DMS153 treated with DMSO at 0.1 percent for 48 hours (cell line): ENCODE data around the gene TSPEAR.

Source experiments
- DNase-seq: peaks from one replicate; lab custom pipeline; 2025; ENCODE audit not compliant: unreplicated experiment; lab: John Stamatoyannopoulos, UW

TSPEAR gene

DNA sequence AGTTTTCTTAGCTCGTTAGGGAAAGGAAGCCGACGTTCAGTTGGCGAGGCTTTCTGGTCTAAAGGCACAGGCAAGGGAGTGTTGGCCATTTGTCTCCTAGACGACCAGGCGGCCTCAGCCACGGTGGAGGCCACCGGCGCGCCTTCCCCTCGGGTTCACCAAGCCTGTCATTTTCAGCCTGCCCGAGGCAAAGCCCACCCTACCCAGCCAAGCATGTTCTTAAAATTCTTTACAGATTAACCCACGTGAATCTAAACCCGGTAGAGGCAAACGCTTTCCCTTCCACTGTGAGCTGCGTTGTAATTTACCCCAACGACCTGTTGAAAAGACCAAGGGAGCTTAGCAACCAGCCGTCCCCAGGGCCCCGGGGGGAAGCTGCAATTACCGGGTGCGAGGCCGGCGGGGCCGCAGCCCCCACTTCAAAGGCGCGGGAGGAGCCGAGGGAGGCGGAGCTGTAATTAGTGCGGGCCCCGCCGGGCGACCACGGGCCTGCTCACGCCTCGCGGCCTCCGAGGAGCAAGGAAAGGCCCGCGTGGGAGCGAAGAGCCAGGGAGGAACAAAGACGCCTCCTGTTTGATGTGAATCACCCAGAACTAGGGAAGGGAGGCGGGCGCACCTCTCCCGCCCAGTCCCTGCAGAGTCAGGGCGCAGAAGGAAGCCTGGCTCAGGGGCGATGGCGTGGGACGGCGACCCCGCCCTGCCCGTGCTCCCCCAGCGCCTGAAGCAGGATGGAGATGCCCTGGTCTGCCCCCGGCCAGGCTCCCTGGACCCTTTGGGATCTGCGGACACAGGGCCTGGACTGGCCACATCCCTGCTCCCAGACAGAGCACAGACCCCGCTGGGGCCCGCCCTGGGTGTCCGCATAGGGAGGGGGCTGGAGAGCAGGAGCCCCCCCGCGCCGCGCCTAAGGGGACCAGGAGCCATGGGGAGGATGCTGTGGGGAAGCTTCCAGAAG, 12.1 kb upstream of the TSPEAR start:
- DNase-seq = peak; percentile 73

DNA sequence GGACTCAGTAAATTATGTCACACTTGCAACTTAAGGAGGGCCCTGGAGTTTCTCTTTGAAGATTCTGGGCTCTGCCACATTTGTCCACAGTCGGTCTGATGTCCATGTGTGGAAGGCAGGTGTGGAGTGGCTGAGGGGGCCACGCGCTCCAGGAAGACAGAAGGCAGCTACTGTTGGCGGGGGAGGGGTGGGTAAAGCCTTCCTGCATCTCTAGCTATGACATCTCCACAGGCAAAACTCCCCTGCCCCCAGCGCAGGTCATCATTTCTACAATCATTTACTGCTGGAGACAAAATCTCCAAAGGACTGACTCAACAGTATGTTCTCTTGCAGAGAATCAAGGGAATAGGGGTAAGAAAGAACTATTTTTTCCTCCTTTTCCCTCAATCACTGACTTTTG, 11.4 kb upstream of the TSPEAR start:
- peak; percentile 45 for DNase-seq

DNA sequence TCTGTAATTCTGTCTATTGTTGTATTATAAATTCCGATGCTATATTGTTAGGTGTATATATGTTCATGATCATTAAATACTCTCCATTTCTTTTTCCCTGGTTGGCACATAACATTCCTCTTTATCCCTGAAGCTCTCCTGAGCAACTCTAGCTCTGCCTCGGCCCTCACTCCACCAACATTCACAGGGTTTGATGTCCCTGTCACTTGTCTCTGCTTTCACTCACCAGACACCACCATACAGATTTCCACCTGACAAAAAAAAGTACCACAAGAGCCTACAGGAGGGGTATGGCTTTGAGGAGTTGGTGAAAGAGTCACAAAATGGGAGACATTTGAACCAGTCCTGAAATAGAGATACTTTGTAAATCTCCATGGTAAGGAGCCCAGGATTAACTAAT, 8.8 kb upstream of the TSPEAR start:
- DNase-seq = no peak

DNA sequence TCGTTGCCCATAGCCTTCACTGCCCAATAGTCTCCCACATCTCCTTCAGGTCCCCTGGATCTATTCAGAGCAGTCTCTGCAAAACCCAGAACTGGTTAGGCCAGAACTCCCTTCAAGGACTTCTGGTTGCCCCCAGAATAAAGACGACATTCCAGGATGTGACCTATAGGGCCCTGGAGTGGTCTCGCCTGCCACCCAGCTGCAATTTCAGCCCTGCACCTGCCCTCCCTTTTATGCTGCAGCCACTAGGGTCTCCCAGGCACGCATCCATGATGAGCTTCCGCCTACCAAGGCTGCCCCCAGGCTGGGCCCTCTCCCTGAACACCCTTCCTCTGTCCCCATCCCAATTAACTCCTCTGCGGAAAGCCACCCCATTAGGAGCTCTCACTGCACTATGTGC, 7.2 kb upstream of the TSPEAR start:
- no peak for DNase-seq

DNA sequence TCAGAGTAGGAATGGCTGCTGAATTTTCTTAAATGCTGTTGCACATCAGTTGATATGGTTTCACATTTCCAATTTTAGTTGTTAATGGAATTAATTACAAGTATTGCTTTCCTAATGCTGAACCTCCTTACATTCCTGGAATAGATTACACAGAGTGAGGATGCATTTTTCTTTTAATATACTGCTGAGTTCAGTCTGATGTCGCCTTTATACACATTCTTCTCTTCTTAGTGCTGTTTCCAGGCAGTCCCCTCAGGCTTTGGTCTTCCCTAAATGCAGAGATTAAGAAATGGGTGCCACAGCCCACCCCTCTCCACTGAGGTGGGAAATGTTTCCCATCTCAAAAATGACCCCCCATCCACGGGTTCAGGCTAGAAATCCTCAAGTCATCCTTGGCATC, 6.7 kb upstream of the TSPEAR start:
- no peak for DNase-seq

DNA sequence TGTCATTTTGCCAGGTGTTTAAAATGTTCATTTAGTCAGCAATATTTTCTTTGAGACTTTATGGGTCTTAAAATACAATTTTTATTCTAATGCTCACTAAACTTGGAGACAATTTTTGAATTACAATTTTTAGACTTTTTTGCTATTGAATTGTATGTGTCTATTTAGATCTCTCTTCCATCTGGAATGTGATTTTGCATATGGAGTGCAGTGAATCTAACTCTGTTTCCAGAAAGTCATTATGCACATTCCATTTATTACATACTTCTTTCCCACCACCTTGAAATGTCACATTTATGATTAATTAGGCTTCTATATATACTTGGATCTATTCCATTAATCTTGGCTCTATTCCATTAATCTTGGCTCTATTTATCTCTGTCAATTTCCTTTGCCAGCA, 5.6 kb upstream of the TSPEAR start:
- DNase-seq = no peak

DNA sequence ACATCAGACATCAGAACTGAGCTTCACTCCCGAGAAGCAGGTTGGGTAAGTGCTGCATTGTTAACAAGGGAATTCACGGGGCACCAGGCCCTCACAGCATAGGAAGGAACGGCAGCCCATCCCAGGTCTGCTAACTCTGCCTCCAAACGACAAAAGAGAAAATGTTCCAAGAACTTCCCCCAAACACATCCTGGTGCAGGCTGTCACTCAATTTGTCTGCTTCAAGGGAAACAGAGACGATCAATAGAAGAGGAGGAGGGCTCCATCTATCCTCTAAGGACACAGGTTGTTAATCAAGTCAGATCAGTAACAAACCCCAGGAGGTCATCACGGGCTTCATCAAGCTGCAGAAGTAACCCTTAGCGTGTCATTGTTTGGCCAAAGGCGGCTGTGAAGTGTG, 3.5 kb upstream of the TSPEAR start:
- DNase-seq = no peak

DNA sequence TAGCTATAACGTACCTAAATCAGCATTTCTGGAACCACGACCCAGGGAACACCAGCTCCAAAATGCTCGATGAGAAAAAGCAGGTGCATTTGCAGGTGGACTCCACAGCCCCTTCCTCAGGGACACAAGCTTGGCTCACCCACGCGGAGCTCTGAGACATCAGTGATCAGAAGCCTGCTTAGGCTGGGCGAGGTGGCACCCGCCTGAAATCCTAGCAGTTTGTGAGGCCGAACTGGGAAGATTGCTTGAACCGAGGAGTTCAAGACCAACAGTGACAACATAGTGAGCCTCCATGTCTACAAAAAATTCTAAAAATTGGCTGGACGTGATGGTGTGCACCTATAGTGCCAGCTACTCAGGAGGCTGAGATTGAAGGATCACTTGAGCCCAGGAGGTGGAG, 2.5 kb upstream of the TSPEAR start:
- no peak for DNase-seq

DNA sequence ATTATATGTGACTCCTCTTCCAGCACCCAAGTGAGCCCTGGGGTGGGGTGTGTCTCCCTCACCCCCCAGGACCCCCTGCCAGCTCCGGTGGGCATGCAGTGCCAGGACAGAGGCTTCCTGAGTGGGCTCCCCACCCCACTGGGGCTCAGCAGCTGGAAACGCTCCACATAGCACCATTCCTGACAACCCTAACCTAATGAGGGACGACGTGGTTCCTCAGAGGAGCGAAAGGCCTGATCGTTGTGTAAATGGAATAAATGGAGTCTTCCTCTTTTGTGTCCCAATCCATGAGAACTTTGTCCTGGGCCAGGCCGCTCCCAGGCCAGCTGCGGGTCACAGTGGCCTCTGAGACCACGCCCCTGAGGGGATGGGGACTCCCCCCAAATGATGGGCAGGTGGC, 1.8 kb upstream of the TSPEAR start:
- no peak for DNase-seq

DNA sequence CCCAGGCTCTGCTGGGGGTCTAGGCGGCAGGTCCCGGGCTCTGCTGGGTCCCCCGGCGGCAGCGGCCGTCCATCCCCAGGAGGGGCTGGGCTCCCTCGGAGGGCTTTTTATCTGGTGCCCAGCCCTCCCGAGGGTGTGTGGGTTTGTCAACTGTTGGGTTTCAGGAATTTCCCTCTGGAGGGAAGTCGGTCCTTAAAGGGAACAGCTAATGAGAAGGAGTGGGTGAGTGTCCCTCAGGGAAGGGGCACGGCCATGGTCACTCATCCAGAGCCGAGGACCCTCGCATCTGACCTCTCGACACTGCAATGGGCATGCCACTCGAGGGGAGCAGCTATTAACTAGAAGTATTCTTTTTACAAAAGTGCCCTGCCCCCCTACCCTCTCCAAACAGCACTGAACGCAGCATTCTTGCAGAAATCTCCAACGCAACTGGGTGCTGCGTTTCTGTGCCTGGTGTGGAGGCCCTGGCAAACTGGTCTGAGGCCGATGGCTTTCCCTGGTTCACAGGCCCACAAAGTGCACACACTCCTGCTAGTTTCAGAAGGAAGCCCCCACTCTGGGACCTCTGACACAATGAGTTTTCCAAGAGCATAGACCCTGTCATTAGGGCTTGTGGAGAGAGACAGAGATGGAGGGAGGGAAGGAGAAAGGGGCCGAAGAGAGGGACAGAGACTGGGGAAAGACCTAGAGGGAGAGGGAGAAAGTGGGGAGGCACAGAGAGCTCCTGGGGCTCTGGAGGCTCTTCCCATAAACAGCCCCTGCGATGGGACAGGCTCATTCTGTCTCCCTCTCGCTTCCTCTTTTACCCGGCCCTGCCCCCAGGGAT, 1.0 kb upstream of the TSPEAR start:
- no peak for DNase-seq

DNA sequence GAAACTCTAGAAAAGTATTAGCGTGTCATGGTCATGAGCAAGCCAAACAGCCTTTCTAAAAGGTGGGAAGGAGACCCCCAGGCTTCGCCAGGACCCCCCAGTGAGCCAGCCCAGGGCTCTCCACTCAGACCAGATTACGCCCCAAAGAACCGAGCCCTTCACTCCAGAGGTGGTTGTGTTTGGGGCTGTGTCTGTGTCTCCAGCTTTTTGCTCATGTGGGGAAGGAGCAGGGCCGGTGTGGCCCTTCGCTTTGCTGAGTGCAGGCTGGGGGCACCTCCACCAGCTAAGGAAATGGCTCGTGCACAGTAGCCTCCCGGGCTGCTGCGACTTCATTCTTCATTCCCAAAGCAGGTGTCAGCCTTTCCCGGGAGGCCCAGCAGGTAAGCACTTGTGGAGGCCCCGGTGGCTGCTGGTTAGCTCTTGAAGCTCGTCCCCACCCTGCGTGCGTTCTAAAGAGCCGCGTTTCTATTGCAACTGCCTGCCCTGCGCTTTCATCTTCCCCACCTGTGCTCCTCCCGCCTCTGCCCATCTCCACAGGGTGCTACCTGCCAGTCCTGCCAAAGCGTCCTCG, 531 bp downstream of the TSPEAR start:
- peak; percentile 88 for DNase-seq

DNA sequence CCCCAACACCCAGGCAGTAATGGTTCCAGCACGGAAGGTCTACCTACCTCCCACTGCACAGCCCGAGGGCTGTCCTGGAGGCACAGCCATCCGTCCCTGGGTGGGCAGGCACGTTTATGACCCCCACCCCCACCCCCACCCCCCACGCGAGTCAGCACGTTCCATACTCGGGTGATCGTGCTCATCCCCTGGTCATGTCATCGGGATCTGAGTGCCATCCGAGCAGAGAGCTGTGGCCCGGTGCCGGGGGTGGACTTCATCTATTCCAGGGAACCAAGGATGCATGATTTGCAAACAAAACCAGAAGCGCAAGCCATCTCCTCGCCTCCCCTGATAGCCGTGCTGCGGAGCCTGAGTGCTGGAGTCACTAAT, 1.1 kb downstream of the TSPEAR start:
- no peak for DNase-seq

DNA sequence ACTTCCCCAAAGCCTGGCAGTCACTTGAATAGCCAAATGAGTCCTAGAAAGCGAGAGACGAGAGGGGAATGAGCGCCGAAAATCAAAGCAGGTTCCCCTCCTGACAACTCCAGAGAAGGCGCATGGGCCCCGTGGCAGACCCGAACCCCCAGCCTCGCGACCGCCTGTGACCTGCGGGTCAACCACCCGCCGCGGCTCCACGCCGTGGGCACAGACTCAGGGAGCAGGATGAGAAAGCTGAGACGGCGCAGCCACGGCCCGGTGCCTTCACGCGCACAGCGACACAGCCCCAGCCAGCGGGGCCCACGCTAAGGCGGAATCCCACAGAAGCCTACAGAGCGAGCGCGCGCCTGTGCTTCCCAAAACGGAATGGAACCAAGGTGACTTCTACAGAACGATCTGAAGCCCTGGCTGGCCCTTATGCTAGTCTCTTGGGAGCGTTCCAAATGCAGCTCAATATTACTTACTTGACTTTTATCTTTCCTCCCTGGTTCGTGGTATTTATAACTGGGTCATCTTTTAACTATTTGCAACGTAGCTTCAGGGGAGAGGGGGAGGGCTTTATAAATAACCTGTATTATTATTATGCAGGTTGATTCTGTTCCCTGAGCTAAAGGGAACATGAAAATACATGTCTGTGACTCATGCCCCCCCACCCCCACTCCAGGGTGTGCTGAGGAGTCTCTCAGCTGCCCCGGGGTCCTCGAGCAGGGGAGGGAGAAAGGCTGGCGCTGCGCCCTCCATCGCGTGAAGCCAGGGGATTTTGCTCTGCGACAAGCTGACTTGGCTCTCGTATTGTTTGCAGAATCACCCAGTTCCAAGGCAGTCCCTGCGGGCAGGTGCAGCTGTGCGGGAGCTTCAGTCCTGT, 1.7 kb downstream of the TSPEAR start:
- peak; percentile 29 for DNase-seq

DNA sequence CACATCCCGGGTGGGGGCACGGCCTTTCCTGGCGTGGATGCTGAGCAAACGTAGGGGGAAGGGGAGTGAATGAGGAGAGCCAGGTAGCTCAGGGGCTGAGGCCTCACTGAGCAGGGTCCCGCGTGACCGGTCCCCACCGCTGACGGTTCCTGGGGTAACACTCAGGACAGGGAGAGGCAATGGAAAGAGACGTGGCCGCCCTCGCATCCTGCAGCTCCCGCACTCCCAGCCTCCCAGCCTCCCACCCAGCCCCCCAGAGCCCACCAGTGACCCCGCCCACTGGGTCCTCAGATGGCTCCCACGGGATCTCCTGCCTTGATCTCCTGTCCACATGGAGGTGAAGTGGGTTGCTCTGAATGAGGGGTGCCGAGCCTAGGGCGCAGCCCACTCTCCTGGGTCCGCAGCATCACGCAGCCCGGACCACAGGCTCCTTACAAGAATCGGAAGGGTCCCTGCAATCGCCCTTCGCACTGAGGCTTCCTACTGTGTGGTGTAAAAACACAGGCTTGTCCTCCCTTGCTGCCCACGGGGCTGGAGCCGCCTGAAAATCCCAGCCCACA, 2.4 kb downstream of the TSPEAR start:
- no peak for DNase-seq

DNA sequence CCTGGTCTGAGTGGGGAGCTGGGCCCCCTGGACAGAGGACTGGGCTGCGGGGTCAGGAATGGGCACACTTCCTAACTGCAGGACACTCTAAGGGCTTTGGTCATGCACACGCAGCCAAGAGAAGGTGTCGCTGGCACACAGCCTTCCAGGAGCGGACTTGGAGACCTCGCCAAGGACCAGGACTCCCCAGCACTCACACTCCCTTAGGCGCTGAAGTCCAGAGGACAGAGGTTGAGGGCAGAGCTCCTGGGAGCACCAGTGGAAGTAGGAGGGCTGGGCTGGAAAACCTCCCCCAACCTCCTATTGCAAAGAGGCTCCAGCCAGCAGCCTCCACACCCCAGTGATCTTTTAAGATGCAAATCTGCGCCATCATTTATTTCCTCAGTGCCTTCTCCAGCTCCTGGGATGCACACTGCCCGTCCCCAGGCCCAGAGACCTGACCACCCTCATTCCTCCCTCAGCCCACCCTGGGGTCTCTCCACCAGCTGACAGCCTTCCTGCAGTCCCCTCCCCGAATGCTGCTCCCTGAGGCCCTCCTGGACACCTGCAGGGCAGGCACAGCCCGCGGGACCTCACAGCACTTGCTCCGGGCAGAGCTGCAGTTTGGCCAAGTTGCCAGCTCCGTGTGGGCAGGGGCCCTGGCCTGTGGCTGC, 3.0 kb downstream of the TSPEAR start:
- no peak for DNase-seq

DNA sequence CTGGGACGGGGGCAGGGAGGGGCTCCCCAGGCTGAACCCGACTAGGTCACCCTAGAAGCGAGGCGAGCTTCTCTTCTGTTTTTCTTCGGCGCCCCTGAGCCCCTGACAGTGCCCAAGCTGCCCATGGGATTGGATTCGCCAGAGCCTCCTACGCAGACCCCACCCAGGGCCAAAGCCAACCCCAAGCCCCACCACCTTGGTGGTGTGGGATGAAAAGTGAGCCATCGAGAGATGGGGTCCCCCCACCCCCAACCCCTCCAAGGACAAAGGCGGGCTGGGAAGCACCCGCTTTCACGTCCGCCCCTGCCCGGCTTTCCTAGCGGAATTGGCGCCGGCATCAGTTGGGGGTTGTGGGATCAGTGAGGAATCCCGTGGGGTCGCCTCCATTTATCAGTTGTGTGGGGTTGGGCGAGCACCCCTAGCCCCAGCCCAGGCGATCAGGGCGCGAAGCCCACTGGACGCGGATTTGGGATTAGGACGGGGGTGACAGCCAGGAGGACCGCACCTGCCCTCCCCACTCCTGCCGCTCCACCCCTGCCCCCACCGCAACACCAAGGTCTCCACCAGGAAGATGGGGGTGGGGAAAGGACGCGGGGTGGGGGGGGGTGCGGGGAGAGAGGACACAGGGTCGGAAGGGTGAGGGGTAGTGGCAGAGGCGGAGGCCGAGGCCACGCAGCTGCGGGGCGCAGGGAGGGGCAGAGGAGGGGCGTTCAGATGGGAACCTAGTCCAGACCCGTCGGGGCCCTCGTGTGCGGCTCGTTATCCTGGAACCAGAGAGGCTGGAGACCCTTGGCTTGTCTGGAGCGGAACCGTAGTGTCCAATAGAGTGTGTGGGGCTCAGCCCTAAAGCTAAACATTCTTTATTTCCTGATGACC, 4.4 kb downstream of the TSPEAR start:
- DNase-seq = no peak

DNA sequence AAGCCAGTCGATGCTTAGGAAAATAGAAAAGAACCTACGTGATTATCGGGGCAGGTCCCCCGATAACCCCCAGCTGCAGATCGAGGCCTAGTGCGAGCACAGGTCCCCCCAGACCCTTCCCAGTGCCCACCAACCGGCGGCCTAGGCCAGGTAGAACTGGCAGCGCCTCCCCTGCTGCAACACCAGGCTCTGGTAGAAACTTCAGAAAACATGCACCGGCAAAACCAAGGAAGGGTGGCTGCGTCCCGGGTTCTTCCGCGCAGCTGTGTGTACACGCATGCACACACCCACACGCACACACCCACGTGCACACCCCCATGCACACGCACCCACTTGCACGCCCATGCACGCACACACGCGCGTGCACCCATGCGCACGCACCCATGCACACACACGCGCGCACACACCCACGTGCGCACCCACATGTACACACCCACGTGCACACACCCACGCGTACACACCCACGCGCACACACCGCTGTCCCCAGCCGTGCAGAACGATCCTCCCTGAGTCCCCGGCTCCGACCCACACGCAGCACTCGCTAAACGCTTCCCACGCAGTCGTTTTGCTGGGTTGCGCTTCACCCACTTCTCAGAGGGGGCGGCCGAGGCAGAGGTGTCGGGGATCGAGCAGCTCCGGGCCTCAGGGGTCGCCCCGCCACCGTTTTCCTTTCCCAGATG, 5.2 kb downstream of the TSPEAR start:
- no peak for DNase-seq

DNA sequence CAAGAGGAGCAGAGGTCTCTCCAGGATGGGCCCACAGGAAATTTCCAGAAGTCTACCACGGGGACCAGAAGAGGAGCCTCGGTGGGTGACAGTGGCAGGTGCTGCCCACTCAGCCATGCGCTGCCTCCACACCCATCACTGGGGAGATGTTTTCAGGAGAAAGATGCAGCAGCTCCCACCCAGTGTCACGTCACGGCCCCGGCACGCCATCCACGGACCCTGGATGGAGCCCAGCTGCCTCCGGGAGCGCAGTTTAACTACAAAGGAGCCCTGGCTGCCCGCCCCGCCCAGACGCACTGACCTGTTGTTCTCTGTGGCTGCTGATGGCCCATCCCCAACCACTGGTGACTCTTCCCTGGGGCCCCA, 6.8 kb downstream of the TSPEAR start:
- no peak for DNase-seq
